GM19035 (cell line): Measurements from ENCODE around the gene KRT6A.

Source experiments
- ATAC-seq: cut with Tn5 transposase; IDR thresholded peaks from one replicate; pipeline ENCODE4 v1.9.1; 2021; ENCODE audit not compliant: unreplicated experiment

KRT6A gene

DNA sequence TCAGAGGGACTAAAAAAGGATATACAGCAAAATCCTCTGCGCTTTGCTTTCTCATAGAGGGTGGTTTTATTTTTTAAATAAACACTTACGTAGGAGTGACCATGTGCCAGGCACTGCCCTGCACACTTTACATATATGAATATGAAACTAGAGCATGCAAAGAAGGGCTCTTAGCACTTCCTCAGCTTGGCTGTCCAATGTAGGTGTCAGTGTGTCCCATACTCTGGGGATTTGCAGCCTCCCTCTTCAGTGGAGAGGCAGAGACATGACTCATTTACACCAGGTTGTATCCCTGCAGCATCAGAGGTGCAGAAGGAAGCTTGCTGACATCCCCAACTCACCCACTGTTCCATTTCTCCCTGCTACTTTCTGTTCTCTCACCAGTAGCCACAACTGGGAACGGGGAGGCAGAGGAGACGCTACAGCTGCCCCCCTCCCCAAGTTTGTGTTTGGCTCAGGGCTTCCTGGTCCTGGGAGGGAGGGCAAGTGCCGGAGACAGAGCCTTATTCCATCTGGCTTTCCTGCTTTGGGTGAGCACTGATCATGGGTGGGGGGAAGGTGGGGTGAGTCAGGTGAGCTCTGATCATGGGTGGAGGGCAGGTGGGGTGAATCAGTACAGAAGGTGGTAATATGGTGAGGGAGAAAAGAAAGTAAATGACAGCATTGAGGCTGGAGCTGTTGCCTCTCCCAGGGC lies 32.0 kb upstream of the KRT6A start:
- ATAC-seq: no peak

DNA sequence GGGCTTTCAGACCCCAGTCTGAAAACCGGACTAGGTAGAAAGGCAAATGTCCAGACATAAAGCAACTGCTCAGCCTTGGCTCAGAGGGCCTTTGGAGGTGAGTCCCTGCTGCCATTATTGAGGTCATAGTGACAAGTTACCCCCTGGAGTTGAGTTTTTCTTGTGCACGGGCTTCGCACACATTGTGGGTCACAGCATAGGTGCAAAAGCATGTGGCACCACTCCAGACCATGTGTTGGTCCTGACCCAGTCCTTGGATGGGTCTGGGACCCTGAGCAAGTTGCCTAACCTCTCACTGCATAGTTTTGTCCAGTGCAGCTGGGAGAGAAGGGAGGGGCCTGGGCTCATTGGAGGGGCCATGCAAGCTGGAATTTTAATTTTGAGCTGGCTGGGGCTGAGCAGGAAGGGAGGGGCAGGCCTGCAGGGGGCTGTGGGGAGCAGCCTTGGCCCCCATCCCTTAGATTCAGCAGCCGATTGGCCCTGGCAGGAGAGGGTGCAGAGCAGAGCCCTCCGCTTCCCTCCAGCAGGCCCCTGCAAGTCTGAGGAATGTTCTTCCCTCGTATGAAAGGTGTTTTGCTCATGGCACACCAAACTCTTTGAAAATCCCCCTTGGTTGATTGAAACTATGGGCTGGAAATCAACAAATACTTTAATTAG lies 31.3 kb upstream of the KRT6A start:
- no peak for ATAC-seq

DNA sequence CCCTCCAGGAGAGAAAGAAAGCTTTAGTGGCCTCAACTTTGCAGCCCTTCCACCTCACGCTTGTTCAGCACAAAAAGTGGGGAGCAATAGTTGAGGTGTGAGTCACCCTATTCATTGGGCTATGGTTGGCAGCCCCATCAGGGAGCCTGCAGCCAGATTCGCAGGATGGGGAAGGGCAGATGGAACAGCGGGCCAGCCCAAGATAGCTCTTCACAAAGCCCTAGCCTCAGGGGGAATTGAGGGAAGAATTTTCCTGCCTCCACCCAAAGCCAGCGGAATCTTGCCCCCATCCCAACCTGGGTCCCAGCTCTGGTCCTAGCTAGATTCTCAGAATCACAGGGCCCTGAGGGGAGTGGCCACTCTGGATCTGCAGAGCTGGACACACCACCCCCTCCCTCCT lies 30.8 kb upstream of the KRT6A start:
- no peak for ATAC-seq

GRCh38 chr12:52522346-52523011 lies 29.4 kb upstream of the KRT6A start:
- ATAC-seq: no peak

GRCh38 chr12:52521568-52522266 lies 28.7 kb upstream of the KRT6A start:
- ATAC-seq: no peak

GRCh38 chr12:52521175-52521567 lies 28.1 kb upstream of the KRT6A start:
- ATAC-seq: no peak

DNA sequence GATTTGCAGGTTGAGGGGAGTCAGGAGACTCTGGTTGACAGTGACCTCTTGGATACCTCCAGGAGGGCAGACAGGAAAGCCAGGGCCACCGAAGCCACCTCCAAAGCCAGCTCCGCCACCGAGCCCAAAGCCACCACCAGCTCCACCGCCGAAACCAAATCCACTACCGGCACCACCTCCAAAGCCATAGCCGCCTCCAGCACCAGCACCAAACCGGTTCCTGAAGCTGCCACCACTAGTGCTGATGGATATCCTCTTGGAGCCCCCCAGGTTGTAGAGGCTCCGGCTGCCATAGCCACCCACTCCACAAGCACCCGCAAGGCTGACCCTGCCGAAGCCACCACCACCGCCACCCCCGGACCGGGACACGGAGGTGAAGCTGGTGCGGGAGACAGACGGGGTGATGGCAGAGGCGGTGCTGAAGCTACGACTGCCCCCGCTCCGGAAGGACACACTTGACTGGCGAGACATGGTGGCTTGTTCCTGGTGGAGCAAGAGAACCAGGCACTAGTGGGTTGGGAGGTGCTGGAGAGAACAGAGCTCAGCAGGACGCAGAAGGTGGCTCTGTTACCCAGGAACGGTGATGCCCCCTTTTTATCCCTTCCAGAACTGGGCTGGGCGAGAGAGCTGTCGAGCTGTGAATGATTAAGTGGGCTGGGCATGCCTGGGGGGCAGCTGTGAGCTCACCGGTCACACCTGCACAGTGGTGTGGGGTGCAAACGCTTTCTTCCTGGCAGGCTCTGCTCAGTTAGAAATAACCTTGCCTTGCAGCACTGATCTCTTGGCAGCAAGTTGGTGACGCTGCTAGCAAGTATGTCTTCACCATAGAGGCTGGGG lies 27.0 kb upstream of the KRT6A start, which contains the start of gene KRT5:
TSS of gene KRT5 (minus strand) at position 569 of the 837 bp plus-strand sequence. CDS start at position 471, 98 bp downstream.
- no peak for ATAC-seq

GRCh38 chr12:52519387-52519703 lies 26.3 kb upstream of the KRT6A start:
- no peak for ATAC-seq

GRCh38 chr12:52518574-52519386 lies 25.7 kb upstream of the KRT6A start:
- ATAC-seq: no peak

DNA sequence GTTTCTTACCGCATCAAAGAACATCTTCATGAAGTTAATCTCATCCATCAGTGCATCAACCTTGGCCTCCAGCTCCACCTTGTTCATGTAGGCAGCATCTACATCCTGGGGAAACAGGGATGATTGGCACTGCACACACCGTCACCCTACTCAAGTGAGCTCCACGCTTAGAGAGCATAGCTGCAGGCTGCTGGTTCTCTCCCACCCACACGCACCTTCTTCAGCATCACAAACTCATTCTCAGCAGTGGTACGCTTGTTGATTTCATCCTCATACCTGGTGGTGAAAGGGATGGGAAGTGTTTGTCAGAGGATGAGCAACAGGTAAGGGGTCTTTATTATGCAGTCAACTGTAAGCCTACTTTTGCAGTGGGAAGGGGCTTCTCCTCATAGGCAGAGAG lies 24.8 kb upstream of the KRT6A start:
- no peak for ATAC-seq

DNA sequence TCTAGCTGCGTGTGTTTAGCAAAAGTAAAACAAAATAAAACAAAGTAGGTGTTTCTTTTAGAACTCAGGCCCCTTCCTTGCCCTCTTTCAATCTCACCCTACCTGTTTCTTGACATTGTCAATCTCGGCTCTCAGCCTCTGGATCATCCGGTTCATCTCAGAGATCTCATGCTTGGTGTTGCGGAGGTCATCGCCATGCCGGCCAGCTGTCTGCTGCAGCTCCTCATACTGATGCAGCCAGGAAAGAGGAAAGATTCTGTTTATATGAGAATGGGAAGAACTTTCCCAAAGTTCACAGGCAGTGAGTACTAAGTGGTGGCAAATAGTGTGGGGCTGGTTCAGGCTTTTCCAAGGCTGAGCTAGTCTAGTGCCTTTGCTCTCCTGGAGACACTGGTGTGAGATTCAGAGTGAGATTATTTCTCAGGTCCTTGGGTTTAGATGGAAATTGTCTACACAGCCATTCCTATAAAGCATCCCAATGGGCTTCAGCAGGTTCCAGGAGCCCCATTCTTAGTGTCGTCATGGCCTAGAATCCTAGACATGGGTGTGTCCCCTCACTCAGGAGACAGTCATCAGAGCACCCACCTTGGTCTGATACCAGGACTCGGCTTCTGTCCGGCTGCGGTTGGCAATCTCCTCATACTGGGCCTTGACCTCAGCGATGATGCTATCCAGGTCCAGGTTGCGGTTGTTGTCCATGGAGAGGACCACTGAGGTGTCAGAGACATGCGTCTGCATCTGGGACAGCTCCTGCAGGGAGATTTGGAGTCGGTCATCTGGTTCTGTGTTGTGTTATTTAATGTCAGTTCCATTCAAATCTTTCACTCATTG lies 24.2 kb upstream of the KRT6A start:
- ATAC-seq: no peak

GRCh38 chr12:52515927-52516831 lies 23.1 kb upstream of the KRT6A start:
- ATAC-seq: no peak

- ATAC-seq: no peak
These were observed 22.2 kb upstream of the KRT6A start for GRCh38 chr12:52515319-52515646.

GRCh38 chr12:52514471-52515318 lies 21.6 kb upstream of the KRT6A start:
- no peak for ATAC-seq

DNA sequence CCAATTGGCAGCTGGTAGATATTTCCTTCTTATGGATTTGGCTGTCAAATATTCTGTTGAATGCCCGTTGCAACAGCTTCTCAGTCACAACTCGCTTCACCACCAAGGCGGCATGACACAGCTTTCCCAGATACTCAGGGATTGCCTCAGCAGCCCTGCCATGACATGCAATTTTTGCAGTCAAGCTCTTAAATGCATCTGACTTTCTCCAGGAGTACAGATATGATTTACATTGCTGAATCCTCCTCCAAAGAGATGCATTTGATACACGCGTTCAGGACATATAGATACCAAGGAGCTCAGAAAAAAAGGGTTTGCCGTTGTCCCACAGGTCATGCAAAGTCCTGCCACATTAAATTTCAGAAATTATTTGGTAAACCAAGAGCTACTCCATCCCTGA lies 20.7 kb upstream of the KRT6A start:
- no peak for ATAC-seq

DNA sequence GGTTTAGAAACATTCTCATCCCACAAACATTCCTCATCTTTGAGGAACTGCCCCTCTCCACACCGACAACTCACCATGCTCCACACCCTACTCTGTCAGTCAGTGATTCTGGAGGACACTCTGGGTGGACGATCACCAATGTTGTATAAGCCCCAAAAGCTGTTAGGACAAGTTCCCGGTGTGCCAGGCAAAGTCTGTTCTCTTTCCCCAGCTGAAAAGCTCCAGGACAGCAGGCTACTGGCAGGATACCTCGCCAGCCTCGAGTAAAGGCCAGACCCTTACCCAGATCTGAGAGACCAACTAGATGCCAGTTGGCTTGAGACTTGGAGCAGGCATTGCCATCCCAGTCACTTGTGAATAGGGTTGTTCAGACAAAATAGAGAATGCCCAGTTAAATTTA lies 15.2 kb upstream of the KRT6A start:
- ATAC-seq: no peak
